NCI-H748 (cell line): ENCODE data around the gene OBSCN.

Source experiments
- DNase-seq: peaks from one replicate; lab custom pipeline; 2025; ENCODE audit not compliant: unreplicated experiment; lab: John Stamatoyannopoulos, UW

OBSCN gene

DNA sequence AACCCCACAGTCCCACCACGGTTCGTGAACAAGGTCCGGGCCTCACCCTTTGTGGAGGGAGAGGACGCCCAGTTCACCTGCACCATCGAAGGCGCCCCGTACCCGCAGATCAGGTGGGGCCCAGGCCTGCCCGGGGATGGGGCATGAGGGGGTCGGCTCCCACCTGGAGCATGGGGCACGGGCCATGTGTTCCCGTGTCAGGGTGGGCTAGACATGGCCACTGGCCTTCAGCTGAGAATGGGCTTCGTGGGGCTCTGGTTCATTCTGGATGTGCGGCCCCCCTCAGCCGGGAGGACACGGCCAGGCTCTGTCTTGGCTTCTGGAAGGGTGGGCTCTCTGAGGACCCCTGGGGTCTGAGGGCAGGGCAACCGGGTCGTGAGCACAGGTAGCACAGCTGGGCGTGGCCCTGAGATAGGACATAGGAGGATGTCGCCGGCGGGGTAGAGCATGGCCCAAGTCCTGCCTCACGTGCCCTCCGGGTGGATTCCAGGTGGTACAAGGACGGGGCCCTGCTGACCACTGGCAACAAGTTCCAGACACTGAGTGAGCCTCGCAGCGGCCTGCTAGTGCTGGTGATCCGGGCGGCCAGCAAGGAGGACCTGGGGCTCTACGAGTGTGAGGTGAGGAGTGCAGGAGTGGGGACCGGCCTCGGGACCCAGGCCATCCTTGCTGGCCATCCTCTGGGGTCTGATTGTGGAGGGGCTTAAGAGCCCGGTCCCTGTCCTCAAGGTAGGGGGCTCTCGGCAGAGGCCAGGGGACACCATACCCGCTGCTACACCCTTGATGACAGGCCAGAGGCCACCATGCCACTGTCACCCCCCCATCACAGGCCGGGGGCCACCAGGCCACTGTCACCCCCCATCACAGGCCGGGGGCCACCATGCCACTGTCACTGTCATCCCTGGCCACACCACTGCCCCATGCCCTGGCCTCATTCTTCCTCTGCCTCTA, 143.3 kb downstream of the OBSCN start:
- no peak for DNase-seq

DNA sequence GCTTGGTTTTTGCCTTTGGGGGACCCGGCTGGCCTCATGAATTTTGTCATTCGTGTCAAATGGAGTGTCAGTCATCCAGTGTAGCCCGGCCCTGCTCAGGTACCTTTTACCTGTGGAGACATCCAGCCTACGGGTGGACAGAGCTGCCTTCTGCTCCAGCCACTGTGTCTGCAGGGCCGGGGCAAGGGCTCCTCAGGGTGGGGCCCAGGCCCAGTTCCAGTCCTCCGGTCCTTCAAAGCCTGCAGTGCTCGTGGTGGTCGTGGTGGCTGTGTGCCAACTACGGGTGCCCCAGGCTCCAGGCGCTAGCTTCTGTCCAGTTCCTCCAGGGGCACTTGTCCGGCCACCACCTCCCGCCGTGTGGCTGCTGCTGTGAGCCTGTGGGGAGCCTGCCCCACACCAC, 144.0 kb downstream of the OBSCN start:
- no peak for DNase-seq

DNA sequence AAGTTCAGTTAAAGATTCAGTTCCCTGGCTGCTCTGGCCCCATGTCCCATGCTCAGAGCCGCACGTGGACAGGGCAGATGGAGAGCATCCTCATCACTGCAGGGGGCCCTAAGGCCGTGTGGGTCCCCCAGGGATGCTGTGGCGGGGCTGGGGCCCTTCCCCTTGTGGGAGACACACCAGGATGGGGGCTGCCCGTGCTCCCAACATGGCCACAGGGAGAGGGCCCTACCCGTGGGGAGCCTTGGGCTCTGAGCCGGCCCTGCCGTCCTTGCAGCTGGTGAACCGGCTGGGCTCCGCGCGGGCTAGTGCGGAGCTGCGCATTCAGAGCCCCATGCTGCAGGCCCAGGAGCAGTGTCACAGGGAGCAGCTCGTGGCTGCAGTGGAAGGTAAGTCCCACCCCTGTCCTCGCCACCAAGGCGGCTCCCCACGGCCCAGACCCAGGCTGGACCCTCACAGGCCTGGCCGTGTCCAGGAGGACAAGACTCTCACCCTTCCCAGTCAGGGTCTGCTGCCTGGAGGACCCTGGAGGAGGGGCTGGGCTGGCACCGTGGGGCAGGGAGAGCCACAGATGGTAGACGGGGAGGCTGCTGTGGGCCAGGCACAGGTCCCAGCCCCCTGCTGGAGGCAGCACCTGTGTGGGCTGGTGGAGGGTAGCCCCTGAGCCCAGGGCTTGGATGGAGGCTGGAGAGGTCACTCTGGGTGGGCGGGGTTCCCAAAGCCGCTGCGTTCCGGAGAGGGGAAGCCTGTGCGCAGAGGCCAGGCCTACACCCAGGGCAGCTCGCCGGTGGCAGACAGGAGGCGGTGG, 145.0 kb downstream of the OBSCN start:
- DNase-seq = no peak

DNA sequence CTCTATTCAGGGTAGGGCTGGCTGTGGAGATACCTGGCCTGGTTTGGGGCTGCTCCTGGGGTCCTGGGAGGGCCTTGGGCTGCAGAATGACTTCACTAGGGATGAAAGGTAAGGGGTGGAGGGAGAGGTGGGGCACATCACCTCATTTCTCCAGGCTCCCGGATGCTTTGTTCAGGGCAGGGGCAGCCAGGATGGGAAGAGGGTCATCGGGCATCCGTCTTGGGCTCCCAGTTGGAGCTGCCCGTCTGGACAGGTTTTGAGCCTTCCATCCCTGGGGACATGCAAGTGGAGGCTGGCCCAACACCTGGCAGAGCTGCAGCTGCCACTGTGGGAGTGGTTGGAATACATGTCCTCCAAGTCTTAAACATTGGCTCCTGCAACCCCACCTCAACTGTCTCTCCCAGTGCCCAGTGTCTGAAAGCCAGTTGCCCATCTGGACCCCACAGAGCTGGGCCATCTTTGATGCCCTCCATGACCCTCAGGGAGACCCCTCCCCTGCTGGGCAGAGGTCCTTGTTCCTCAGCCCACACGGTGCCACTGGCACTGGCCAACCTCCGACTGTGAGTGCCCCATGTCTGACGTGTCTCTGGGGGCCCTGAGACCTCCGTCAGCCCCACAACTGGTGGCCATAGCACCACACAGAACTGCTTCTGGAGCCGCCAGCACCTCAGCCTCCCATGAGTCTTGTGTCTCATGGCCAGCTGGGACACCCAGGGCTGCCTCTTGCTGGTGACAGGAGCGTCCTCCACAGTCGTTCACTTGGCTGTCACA, 145.9 kb downstream of the OBSCN start:
- no peak for DNase-seq

DNA sequence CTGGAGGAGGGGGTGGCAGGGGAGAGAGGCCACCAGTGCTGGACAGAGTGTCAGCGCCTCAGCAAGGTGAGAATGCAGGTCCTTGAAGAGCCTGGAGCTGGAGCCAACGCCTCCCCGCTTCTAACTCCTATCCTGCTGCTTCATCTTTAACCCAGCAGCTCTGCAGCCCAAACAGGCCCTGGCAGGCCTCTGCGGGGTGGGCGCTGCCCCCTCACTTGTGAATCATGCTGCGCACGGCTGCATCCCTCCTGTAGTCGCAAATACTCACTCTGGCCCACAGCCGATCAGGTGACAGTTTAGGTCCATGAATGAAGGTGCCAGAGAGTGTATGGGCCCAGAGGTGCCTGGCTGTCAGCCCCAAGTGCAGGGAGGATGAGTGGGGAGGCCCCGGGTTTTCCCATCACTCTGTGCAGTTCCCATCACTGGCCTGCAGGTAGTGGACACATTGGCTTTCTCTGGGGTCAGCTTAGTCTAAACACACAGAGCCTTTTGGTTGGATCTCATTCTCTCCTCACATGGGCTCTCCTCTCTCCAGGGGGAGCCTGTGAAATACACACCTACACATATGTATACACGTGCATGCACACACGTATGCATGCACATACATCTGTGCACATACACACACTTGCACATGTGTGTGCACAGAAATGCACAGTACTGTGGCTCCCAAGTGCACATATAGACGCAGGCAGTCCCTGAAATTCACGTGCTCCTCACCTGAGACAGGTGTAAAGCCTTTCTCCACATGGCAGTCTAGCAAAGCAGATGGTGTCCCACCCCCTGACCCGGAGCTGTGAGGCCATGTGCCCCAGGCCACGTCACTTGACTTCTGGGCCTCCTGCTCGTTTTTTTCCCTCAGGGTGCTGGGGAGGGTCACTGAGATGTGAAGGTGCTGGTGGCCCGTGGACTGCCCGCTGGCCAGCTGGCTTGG, 146.8 kb downstream of the OBSCN start:
- no peak for DNase-seq

DNA sequence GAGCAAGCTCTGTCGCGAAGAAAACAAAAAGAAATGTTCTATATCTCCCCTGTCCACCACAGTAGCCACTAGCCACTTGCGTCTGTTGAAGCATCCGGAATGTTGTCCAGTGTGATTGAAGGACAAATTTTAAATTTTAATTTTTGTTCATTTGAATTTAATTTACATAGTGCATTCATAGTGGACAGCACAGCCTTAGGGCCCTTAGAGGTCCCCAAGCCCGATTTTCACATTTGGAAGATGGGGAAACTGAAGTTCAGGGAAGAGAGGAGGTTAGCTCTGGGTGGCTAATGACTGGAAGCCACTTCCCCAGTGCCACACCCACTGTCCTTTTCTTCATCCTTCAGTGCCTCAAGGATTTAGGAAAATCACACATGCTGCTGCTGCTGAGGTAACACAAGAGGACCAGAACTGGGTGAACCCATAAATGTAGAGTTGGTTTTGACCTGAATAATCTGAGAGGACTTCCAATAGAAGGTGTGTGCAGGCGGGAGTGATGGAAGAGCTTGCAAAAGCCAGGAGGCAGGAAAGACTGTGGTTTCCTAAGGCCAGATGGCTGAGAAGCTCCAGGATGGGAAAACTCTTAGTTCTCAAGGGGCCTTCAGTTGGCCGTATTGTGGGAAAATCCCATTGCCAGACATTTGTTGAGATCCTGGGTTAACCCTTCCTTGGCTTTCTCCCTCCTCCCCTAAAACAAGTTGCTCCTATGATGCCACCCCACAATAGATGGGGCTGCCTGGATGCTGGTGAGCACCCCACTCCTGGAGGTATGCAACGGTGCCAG, 149.2 kb downstream of the OBSCN start:
- DNase-seq = no peak

DNA sequence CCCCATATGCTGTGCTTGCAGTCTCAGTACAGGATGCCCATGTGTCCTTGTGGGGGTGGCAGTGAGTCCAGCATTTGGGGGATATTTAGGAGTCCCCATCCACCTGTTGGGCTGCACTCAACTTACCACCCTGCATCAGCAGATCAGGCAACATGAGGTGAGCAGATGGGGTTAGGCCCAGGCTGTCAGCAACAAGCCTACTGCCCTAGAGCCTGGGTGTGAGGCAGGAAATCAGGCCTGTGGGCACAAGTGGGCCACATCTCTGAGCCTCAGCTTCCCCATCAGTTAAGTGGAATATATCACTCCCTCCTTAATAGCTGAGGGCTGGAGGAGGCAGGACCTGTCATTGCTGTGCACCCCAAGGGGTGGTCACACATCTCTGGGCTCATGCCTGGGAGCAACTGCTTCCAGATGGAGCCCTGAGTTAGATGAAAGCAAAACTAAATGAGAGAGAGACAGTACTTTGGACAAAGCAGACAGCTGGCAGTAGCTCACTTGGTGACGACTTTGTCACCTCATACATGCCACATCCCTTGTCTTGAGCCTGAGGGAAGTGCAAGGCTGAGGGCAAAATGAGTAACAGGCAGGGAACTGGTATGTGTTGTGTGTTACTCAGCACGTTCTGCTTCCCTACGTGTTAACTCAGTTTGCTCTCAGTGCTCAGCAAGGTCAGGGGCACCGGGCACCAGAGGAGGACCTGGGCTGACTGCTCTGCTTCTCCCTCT, 150.4 kb downstream of the OBSCN start:
- no peak for DNase-seq

DNA sequence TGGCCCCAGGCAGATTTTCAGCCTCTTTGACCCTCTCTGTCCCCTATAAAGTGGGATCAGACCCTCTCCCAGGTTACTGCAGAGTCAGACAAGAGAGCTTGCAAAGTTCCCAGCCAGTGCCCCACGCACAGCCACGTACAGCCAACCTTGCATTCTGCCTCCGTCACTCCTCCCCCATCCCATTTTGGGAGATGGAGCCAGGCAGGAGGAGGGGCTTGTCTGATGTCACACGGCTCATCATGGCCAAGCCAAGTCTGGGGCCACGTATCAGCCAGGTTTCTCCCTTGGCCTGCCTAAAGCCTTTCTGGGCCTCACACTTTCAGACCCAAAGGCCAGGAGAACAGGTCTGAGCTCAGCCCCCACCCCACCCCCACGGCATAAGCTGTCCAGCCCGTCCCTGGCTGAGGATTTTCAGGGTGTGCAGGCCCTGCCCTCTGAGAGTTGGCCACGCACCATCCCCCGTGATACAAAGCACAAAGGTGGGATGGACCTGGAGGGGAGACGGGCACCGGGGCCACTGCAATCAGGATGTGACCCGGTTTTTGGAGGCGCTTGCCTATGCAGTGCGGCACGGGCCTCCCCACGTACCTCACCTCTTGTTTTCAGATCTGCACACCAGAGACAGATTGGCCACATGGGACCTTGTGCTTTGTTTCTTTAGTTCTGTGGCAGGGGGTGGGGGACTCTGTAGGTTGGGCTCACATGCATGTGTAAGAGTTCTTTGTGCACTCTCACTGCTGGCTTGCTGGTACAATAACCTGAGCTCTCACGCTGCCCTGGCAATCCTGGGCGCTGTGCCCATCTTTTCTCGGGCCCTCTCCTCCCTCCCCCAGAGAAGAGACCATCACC, 151.1 kb downstream of the OBSCN start:
- DNase-seq = no peak

DNA sequence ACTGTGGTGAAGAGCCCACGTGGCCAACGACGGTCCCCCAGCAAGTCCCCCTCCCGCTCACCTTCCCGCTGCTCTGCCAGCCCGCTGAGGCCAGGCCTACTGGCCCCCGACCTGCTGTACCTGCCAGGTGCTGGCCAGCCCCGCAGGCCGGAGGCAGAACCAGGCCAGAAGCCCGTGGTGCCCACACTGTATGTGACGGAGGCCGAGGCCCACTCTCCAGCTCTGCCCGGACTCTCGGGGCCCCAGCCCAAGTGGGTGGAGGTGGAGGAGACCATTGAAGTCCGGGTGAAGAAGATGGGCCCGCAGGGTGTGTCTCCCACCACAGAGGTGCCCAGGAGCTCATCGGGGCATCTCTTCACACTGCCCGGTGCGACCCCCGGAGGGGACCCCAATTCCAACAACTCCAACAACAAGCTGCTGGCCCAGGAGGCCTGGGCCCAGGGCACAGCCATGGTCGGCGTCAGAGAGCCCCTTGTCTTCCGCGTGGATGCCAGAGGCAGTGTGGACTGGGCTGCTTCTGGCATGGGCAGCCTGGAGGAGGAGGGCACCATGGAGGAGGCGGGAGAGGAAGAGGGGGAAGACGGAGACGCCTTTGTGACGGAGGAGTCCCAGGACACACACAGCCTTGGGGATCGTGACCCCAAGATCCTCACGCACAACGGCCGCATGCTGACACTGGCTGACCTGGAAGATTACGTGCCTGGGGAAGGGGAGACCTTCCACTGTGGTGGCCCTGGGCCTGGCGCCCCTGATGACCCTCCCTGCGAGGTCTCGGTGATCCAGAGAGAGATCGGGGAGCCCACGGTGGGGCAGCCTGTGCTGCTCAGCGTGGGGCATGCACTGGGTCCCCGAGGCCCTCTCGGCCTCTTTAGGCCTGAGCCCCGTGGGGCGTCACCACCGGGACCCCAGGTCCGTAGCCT, 152.0 kb downstream of the OBSCN start:
- DNase-seq = no peak

DNA sequence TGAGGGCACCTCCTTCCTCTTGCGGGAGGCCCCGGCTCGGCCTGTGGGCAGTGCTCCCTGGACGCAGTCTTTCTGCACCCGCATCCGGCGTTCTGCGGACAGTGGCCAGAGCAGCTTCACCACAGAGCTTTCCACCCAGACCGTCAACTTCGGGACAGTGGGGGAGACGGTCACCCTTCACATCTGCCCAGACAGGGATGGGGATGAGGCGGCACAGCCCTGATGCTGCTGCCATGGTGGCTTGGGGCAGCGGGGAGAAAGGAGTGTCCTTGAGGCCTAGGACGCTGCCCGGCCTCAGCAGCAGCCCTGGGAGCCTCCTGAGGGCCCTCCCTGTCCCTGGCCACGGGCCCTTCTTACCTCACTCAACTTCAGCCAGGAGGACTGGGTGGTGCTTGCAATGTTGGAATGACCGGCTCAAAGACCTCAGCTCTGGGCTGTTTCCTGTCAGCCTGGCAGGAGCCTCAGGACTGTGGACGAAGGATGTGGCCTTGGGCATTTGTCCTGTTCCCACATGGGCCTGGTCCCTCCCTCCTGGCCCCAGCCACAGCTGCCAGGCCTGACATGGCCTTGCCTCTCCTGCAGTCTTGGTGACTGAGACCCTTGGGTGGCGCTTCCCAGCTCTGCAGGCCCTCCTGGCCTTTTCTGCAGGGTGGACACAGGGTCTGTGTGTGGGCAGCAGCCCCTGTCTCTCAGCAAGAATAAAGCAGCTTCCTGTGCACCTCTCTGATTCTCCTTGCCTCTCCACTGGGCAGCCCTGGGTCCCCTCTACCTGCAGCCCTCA, 152.9 kb downstream of the OBSCN start:
- no peak for DNase-seq

DNA sequence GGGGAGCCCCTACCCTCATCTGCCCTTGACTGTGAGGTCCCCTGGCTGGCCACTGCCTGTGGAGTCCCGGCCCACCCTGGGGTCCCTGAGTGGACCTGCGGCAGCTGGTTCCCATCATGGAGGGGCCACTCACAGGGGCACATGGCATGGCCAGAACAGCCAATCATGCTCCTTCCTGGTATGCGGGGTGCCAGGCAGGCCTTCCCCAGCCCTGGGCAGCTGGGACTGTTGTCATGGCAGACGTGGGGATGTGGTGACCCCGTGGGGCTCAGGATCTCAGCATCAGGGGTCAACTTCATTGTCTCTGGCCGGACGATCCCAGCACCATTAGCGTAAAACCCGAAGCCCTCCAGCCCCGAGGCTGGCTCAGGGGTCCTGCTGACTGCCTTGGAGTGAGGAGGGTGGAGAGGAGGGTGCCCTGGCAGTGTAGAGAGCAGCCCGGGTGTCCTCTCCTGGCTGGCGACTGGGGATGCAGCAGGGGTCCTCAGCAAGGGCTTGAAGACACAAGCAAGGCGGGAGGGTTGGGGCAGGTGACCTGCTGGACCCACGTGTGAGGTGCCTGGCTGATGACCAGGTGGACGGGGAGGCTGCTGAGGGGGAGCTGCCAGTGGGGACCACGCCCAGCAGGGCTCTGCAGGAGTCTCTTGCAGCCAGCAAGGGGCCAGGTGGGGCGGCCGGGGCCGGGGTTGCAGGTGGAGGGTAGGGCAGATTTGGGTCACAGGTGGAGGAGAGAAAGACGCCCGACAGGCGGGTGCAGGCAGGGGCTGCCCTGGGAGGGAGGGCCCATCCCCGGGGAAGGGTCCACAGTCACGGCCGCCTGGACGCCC, 153.7 kb downstream of the OBSCN start:
- DNase-seq = no peak

DNA sequence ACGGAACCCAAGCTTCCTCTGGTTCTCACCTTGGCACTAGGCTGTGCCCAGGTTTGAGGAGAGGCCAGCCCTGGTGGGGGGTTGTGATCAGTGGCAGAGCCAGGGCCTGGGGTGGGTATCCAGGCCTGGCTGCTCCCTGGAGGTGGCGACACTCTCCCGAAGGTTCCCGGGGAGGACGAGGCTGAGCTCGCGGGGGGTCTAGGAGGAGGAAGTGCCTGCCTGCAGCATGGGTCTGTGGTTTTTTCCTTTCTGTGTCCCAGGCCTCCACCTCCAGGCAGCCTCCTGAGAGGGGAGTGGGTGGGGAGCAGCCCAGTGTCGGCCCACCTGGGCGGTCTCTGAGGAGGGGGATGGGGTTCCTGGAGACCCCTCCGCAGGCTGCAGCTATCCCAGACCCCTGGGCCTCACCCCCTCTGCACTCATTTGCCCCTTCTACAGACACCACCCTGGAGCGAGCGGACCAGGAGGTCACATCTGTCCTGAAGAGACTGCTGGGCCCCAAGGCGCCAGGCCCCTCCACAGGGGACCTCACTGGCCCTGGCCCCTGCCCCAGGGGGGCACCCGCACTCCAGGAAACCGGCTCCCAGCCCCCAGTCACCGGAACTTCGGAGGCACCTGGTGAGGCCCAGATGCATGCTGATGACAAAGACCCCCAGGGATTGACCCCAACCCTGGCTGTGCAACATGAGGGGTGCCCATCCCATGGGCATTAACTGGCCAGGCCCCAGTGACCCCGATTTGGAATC, 154.5 kb downstream of the OBSCN start:
- DNase-seq = no peak

DNA sequence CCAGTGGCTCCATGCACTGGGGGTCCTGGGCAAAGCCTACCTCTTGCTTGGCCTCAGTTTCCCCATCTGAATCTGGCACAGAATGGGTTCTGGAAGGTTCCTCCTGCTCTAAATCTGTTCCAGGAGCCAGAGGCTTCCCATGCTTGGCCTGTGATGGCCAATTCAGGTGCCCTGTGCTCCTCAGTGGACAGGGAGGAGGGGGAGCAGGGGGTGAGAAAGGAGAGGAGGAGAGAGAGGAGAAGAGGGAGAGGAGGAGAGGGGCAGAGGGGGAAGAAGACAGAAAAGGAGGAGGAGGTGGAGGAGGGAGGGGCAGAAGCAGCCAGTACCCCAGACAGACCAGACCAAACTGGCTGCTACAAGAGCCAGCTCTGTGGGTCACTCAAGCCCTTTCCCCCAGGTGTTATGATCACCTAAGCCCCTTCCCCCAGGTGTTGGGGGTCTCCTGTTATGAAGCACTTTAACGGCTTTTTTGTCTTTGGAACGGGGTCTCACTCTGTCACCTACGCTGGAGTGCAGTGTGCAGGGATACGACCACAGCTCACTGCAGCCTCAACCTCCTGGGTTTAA, 155.1 kb downstream of the OBSCN start:
- no peak for DNase-seq

DNA sequence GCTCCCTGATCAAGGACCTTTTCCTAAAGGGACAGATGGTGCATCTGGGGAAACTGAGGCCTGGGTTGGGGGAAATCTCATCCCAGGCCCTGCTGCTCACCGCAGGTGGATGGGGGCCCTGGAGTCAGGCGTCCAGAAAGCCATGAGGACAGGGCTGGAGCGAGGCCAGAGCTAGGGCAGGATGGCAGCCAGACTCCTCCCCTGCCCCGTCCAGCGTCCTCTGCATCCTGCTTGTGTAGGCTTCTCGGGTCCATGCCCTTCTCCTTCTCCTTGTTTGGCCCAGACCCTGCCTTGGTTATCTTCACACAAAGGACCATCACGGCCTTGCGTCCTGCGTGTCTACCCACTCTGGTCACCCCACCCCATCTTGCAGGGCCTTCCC, 155.8 kb downstream of the OBSCN start:
- no peak for DNase-seq
